Measurements from ENCODE around the gene PC. TPM values are rescaled to one million over a fixed set of nuclear protein-coding genes. Genes with fewer than 3 reads are reported as not detected.

Gene PC
- total RNA-seq, 2 donors from 2014 or later, result 5.8 to 7.4 TPM

- peak; percentile 99 for ATAC-seq
- H3K36me3 Mint-ChIP-seq (ENCODE audit: low read depth), result no peaks in the 10 kb centered on the region
- peak; percentile 59 to 63 (median 60) for DNase-seq
- H3K4me3 Mint-ChIP-seq, result no peak overlapping the region
- H3K27ac Mint-ChIP-seq, result no peak overlapping the region
- peaks cover 7% of the 10 kb centered on the region for H3K4me1 Mint-ChIP-seq
- no peaks in the 10 kb centered on the region for H3K27me3 Mint-ChIP-seq
- H3K9me3 ChIP-seq (ENCODE audit: control insufficient read depth, low read length, poor library complexity, severe bottlenecking), result no peaks in the 10 kb centered on the region
These were observed 89.2 kb downstream of the PC start for GRCh38 chr11:66868726-66869566.

- Mint-ChIP-seq H3K4me1 (peaks cover 7% of the 10 kb centered on the region), H3K27me3 (no peaks in the 10 kb centered on the region), H3K27ac (no peak overlapping the region), H3K4me3 (no peak overlapping the region), H3K36me3 (ENCODE audit: low read depth) (no peaks in the 10 kb centered on the region)
- no peak for ATAC-seq
- no peaks in the 10 kb centered on the region for H3K9me3 ChIP-seq (ENCODE audit: control insufficient read depth, low read length, poor library complexity, severe bottlenecking)
- no peak for DNase-seq
These were observed 90.0 kb downstream of the PC start for GRCh38 chr11:66868082-66868725.

GRCh38 chr11:66867425-66868040 lies 90.7 kb downstream of the PC start:
- H3K4me3 Mint-ChIP-seq, result no peak overlapping the region
- H3K9me3 ChIP-seq (ENCODE audit: control insufficient read depth, low read length, poor library complexity, severe bottlenecking), result no peaks in the 10 kb centered on the region
- ATAC-seq, result no peak
- H3K27ac Mint-ChIP-seq, result no peak overlapping the region
- no peaks in the 10 kb centered on the region for H3K27me3 Mint-ChIP-seq
- DNase-seq, result no peak
- H3K36me3 Mint-ChIP-seq (ENCODE audit: low read depth), result no peaks in the 10 kb centered on the region
- peaks cover 7% of the 10 kb centered on the region for H3K4me1 Mint-ChIP-seq

GRCh38 chr11:66866511-66866986 lies 91.6 kb downstream of the PC start:
- H3K36me3 Mint-ChIP-seq (ENCODE audit: low read depth), result no peaks in the 10 kb centered on the region
- DNase-seq (no peak), ATAC-seq (no peak)
- H3K27me3 Mint-ChIP-seq, result no peaks in the 10 kb centered on the region
- no peak overlapping the region for H3K4me3 Mint-ChIP-seq
- peaks cover 7% of the 10 kb centered on the region for H3K4me1 Mint-ChIP-seq
- H3K9me3 ChIP-seq (ENCODE audit: control insufficient read depth, low read length, poor library complexity, severe bottlenecking), result no peaks in the 10 kb centered on the region
- H3K27ac Mint-ChIP-seq, result no peak overlapping the region

GRCh38 chr11:66866007-66866406 lies 92.2 kb downstream of the PC start:
- no peaks in the 10 kb centered on the region for H3K9me3 ChIP-seq (ENCODE audit: control insufficient read depth, low read length, poor library complexity, severe bottlenecking)
- peaks cover 7% of the 10 kb centered on the region for H3K4me1 Mint-ChIP-seq
- no peak overlapping the region for H3K27ac Mint-ChIP-seq
- no peaks in the 10 kb centered on the region for H3K36me3 Mint-ChIP-seq (ENCODE audit: low read depth)
- H3K4me3 Mint-ChIP-seq, result no peak overlapping the region
- H3K27me3 Mint-ChIP-seq, result no peaks in the 10 kb centered on the region
- ATAC-seq (no peak), DNase-seq (no peak)

GRCh38 chr11:66864924-66865697 lies 93.1 kb downstream of the PC start:
- Mint-ChIP-seq H3K36me3 (ENCODE audit: low read depth) (no peaks in the 10 kb centered on the region), H3K27ac (no peak overlapping the region), H3K4me1 (peaks cover 7% of the 10 kb centered on the region), H3K27me3 (no peaks in the 10 kb centered on the region), H3K4me3 (no peak overlapping the region)
- ATAC-seq (no peak), DNase-seq (no peak)
- H3K9me3 ChIP-seq (ENCODE audit: control insufficient read depth, low read length, poor library complexity, severe bottlenecking), result no peaks in the 10 kb centered on the region

- H3K36me3 Mint-ChIP-seq (ENCODE audit: low read depth), result no peaks in the 10 kb centered on the region
- no peaks in the 10 kb centered on the region for H3K27me3 Mint-ChIP-seq
- ATAC-seq, result no peak
- H3K27ac Mint-ChIP-seq, result no peak overlapping the region
- no peak for DNase-seq
- no peaks in the 10 kb centered on the region for H3K9me3 ChIP-seq (ENCODE audit: control insufficient read depth, low read length, poor library complexity, severe bottlenecking)
- no peak overlapping the region for H3K4me3 Mint-ChIP-seq
- H3K4me1 Mint-ChIP-seq, result peaks cover 7% of the 10 kb centered on the region
These were observed 93.8 kb downstream of the PC start for GRCh38 chr11:66864172-66864901.

GRCh38 chr11:66863428-66864125 lies 94.6 kb downstream of the PC start:
- Mint-ChIP-seq H3K4me3 (no peak overlapping the region), H3K4me1 (peaks cover 4% of the 10 kb centered on the region), H3K27ac (no peak overlapping the region), H3K27me3 (no peaks in the 10 kb centered on the region), H3K36me3 (ENCODE audit: low read depth) (no peaks in the 10 kb centered on the region)
- no peak for DNase-seq
- no peaks in the 10 kb centered on the region for H3K9me3 ChIP-seq (ENCODE audit: control insufficient read depth, low read length, poor library complexity, severe bottlenecking)
- ATAC-seq, result no peak

GRCh38 chr11:66862559-66863037 lies 95.6 kb downstream of the PC start:
- Mint-ChIP-seq H3K4me3 (no peak overlapping the region), H3K4me1 (peaks cover 4% of the 10 kb centered on the region), H3K27ac (no peak overlapping the region), H3K27me3 (no peaks in the 10 kb centered on the region), H3K36me3 (ENCODE audit: low read depth) (no peaks in the 10 kb centered on the region)
- H3K9me3 ChIP-seq (ENCODE audit: control insufficient read depth, low read length, poor library complexity, severe bottlenecking), result no peaks in the 10 kb centered on the region
- ATAC-seq, result no peak
- no peak for DNase-seq

- Mint-ChIP-seq H3K27me3 (no peaks in the 10 kb centered on the region), H3K27ac (no peak overlapping the region), H3K4me1 (peaks cover 5% of the 10 kb centered on the region), H3K36me3 (ENCODE audit: low read depth) (no peaks in the 10 kb centered on the region), H3K4me3 (no peak overlapping the region)
- no peaks in the 10 kb centered on the region for H3K9me3 ChIP-seq (ENCODE audit: control insufficient read depth, low read length, poor library complexity, severe bottlenecking)
- DNase-seq (no peak), ATAC-seq (no peak)
These were observed 96.2 kb downstream of the PC start for GRCh38 chr11:66861774-66862558.

GRCh38 chr11:66861038-66861773 lies 97.0 kb downstream of the PC start:
- H3K4me3 Mint-ChIP-seq, result no peak overlapping the region
- no peak for DNase-seq
- H3K4me1 Mint-ChIP-seq, result peaks cover 5% of the 10 kb centered on the region
- H3K27me3 Mint-ChIP-seq, result no peaks in the 10 kb centered on the region
- no peak overlapping the region for H3K27ac Mint-ChIP-seq
- no peaks in the 10 kb centered on the region for H3K9me3 ChIP-seq (ENCODE audit: control insufficient read depth, low read length, poor library complexity, severe bottlenecking)
- no peaks in the 10 kb centered on the region for H3K36me3 Mint-ChIP-seq (ENCODE audit: low read depth)
- no peak for ATAC-seq
